Small intestine (tissue), 7 donors: ENCODE measurements around the gene MAP7. TPM values are rescaled to one million over a fixed set of nuclear protein-coding genes. Genes with fewer than 3 reads are reported as not detected.

ENCODE experiments used
- DNase-seq, 2 donors: peaks; one replicate each; pipeline versions ENCODE4 v3.0.0 to v3.0.0-alpha.2; 2013
- FAIRE-seq: peaks from 2 replicates; lab custom pipeline; 2012; peaks lifted over from hg19 to GRCh38; lab: Jason Lieb, UNC
- H3K27ac ChIP-seq, 3 donors: one replicate each; pipeline ENCODE4 v1.5.1; 2013; ENCODE audit warnings: low read length in 2 of 3, mild to moderate bottlenecking in 2 of 3, control low read depth in 1 of 3, inconsistent platforms in 1 of 3, low read depth in 1 of 3, moderate library complexity in 1 of 3
- H3K27me3 ChIP-seq, 3 donors: one replicate each; pipeline ENCODE4 v1.6.1; 2013; ENCODE audit warnings: low read length in 3 of 3, inconsistent platforms in 1 of 3; ENCODE audit not compliant: control insufficient read depth in 3 of 3, insufficient read depth in 3 of 3
- H3K36me3 ChIP-seq, 3 donors: one replicate each; pipeline ENCODE4 v1.6.1; 2013; ENCODE audit warnings: low read length in 3 of 3, inconsistent platforms in 1 of 3, low read depth in 1 of 3, mild to moderate bottlenecking in 1 of 3, moderate library complexity in 1 of 3; ENCODE audit not compliant: control insufficient read depth in 3 of 3, insufficient read depth in 2 of 3
- H3K4me1 ChIP-seq, 3 donors: one replicate each; pipeline ENCODE4 v1.6.1; 2013; ENCODE audit warnings: low read length in 2 of 3, inconsistent platforms in 1 of 3, low read depth in 1 of 3, mild to moderate bottlenecking in 1 of 3, moderate library complexity in 1 of 3; ENCODE audit not compliant: control insufficient read depth in 3 of 3, insufficient read depth in 2 of 3
- H3K4me3 ChIP-seq, 3 donors: one replicate each; pipeline ENCODE4 v1.5.1; 2013; ENCODE audit warnings: low read length in 3 of 3, control low read depth in 1 of 3, inconsistent platforms in 1 of 3, low read depth in 1 of 3, mild to moderate bottlenecking in 1 of 3, moderate library complexity in 1 of 3
- H3K9me3 ChIP-seq, 2 donors: one replicate each; pipeline ENCODE4 v1.6.1; 2013; ENCODE audit warnings: low read depth in 1 of 2, low read length in 1 of 2; ENCODE audit not compliant: control insufficient read depth in 2 of 2, insufficient read depth in 1 of 2
- WGBS, 3 donors: extraction: QIAGEN DNeasy Blood & Tissue Kit; methylation state at CpG; one replicate each; pipeline ENCODE4 v1.1.7; 2013; 5-methylcytosine and 5-hydroxymethylcytosine counted together
- polyA plus RNA-seq, 4 donors: library from polyadenylated mRNA; stranded (reverse) in 3 of 4; unstranded in 1 of 4; fragments of 200-250 nt in 3 of 4; fragments of 120-200 nt in 1 of 4; gene quantifications; one replicate each; pipeline versions ENCODE4 v1.2.1 to v1.2.3, GENCODE V29; 2013
- donor health status: healthy with polysubstance abuse.
- donor health status: control.
- donor health status: control.
- donor health status: Bipolar disorder and iron deficiency.
- donor health status: healthy.

Gene MAP7
- polyA plus RNA-seq, 4 donors = 18.3 to 45.6 (median 21.4) TPM

DNA sequence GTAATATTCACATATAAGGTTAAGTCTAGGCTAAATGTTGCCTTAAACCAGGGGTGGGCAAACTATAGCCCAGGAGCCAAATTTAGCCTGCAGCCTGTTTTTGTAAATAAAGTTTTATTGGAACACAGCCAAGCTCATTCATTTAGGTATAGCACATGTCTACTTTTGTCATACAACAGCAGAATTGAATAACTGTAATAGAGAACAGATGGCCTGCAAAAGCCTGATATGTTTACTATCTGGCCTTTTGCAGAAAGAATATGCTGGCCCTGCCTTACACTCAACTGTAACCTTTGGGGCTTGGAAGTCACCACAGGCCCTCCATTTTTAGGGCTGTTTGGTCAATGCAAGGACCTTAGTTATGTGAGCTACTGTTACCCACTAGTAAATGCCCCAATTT, 242.9 kb downstream of the MAP7 start:
- DNase-seq = no peak
- Histone ChIP-seq H3K27me3 (no peaks in the 10 kb centered on the region), H3K4me1 (no peaks in the 10 kb centered on the region), H3K4me3 (no peak overlapping the region), H3K9me3 (peaks cover 0 to 6% of the 10 kb centered on the region in 2 donors), H3K36me3 (no peaks in the 10 kb centered on the region), H3K27ac (no peak overlapping the region)
- no peak for FAIRE-seq

GRCh38 chr6:136306466-136306865, 243.8 kb downstream of the MAP7 start:
- H3K27me3 ChIP-seq = no peaks in the 10 kb centered on the region
- H3K9me3 ChIP-seq = peaks cover 0 to 6% of the 10 kb centered on the region in 2 donors
- H3K27ac ChIP-seq = no peak overlapping the region
- no peak for DNase-seq
- FAIRE-seq = no peak
- no peaks in the 10 kb centered on the region for H3K4me1 ChIP-seq
- H3K4me3 ChIP-seq = no peak overlapping the region
- no peaks in the 10 kb centered on the region for H3K36me3 ChIP-seq
- whole genome bisulfite sequencing, 3 donors = 70 to 83% (median 73%) methylated on average over 1 of the region's 1 CpG

- no peaks in the 10 kb centered on the region for H3K36me3 ChIP-seq
- DNase-seq (no peak), FAIRE-seq (no peak)
- H3K4me3 ChIP-seq = no peak overlapping the region
- H3K9me3 ChIP-seq = peaks cover 0 to 6% of the 10 kb centered on the region in 2 donors
- no peaks in the 10 kb centered on the region for H3K27me3 ChIP-seq
- no peak overlapping the region for H3K27ac ChIP-seq
- no peaks in the 10 kb centered on the region for H3K4me1 ChIP-seq
- 93 to 96% (median 94%) methylated on average over 4 of the region's 4 CpGs for WGBS, 3 donors
Observed at GRCh38 chr6:136304410-136304809, 245.8 kb downstream of the MAP7 start.

GRCh38 chr6:136303516-136303915, 246.7 kb downstream of the MAP7 start:
- no peak overlapping the region for H3K27ac ChIP-seq
- H3K9me3 ChIP-seq = peaks cover 0 to 6% of the 10 kb centered on the region in 2 donors
- H3K36me3 ChIP-seq = no peaks in the 10 kb centered on the region
- FAIRE-seq = no peak
- WGBS, 3 donors = 85 to 93% (median 90%) methylated on average over 3 of the region's 3 CpGs
- H3K4me3 ChIP-seq = no peak overlapping the region
- no peak for DNase-seq
- H3K4me1 ChIP-seq = no peaks in the 10 kb centered on the region
- no peaks in the 10 kb centered on the region for H3K27me3 ChIP-seq

- Histone ChIP-seq H3K4me3 (no peak overlapping the region), H3K27ac (no peak overlapping the region), H3K36me3 (no peaks in the 10 kb centered on the region), H3K9me3 (no peaks in the 10 kb centered on the region), H3K27me3 (no peaks in the 10 kb centered on the region), H3K4me1 (peaks cover 3 to 6% (median 4%) of the 10 kb centered on the region in 3 donors)
- WGBS, 3 donors = 90 to 93% (median 93%) methylated on average over 3 of the region's 3 CpGs
- FAIRE-seq = no peak
- DNase-seq = no peak
Observed at GRCh38 chr6:136294621-136295020, 255.6 kb downstream of the MAP7 start.

Other genes with a start within 250 kb of the MAP7 start
- gene MAP3K5, start 242.1 kb upstream of the MAP7 start, polyA plus RNA-seq = 1 to 10 TPM; 5.4 to 9.5 (median 7.0) TPM